Measurements from ENCODE around the gene HLA-A.
A peak's percentile ranks its signal among the peaks of the same experiment; 100 is the strongest.
"Not testable (repeated sequence)": the region's sequence is repeated elsewhere in the genome, so short reads cannot be mapped to it uniquely, and the experiment has no call there.

HLA-A gene

DNA sequence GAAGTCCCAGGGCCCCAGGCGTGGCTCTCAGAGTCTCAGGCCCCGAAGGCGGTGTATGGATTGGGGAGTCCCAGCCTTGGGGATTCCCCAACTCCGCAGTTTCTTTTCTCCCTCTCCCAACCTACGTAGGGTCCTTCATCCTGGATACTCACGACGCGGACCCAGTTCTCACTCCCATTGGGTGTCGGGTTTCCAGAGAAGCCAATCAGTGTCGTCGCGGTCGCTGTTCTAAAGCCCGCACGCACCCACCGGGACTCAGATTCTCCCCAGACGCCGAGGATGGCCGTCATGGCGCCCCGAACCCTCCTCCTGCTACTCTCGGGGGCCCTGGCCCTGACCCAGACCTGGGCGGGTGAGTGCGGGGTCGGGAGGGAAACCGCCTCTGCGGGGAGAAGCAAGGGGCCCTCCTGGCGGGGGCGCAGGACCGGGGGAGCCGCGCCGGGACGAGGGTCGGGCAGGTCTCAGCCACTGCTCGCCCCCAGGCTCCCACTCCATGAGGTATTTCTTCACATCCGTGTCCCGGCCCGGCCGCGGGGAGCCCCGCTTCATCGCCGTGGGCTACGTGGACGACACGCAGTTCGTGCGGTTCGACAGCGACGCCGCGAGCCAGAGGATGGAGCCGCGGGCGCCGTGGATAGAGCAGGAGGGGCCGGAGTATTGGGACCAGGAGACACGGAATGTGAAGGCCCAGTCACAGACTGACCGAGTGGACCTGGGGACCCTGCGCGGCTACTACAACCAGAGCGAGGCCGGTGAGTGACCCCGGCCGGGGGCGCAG lies at the start of gene HLA-A:
Gene HLA-A (plus strand): TSS at position 258 of the 778 bp plus-strand sequence. CDS start 22 bp downstream, at position 280.
- FAIRE-seq = peak; percentile 71

DNA sequence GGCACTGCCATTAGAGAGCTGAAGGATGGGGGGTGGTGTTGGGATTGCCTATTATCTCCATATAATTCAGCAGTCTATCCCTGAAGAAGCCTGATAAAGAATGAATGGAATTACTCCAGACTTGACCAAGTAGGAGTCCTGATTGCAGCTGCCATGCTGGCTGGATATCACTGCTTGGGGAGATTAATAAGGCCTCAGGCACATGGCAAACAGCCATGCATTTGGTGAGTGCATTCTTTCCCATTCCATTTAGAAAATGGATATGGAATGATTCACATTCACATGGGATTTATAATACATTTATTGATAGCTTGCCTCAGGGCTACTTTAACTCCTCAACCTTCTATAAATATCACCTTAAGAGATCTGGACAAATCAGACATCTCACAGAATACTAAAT lies 49.6 kb upstream of the HLA-A start:
- no peak for DNase-seq (ENCODE audit: low spot score)
- no peak for FAIRE-seq

More for the DNA sequence above, at the start of gene HLA-A:
- peak; percentile 82 for DNase-seq (ENCODE audit: low spot score)

DNA sequence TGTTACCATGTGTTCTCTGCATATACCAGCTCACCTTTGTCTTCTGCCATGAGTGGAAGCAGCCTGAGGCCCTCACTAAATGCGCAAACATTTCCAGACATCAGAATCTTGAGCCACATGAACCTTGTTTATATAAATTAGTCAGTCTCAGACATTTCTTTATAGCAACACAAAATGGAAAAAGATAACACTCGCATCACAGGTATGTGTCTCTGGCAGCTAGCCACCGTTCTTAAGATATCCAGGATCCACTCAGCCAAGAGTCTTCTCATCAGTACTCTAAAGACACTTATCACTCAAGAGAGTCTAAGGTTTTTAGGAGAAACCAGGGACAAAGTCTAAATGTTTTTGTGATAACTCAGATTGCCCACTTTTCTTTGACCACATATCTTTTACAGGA lies 43.1 kb upstream of the HLA-A start:
- no peak for FAIRE-seq
- DNase-seq (ENCODE audit: low spot score) = no peak

DNA sequence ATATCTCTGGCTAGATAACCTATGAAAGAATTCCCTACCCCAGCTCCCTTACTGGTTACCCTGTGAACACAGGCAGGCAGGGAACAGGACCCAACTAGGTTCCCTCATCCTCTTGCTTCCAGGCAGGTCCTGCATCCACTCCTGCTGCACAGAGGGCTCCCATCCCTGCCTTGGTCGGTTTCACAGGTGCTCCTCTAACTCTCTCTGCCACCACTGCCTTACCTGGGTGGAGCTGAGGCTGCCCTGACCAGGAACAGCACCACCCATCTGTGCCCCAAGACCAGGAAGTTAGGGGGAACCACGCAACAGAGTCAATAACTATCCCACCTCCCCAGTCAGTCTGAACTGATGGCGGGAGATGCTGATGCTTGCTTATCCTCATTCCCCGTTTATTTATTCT lies 37.0 kb upstream of the HLA-A start:
- DNase-seq (ENCODE audit: low spot score) (no peak), FAIRE-seq (no peak)

DNA sequence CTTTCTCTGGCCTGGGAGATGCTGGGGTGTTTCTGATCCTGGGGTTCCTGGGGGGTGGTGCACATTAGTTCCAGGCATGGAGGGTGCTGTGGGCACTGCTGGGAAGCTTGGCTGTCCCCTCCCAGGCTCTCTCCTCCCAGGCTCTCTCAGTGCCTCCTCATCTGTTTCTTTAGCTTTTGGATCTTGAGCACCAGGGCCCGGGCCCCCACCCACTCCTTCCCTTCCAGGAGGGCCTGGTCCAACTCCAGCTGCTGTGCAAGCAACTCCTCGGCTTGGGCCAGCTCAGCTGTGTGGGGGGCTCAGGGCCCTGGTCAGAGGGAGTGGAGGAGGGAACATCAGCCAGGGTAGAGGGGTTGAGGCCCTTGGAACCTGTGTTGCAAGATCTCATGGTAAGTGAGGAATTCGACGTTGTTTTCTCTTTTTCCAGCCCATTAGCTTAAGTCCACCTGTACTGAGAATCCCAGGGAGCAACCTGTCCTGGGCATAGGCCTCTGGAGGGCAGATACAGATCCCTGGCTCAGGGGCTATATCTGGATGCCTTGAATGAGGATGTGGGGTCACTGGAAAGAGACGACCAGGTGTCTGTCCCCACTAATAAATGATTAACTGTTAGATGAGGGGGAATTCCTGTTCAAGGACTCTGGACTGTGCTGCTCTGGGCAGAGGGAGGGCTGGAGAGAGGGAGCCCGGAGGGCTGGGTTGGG lies 34.5 kb upstream of the HLA-A start:
- DNase-seq (ENCODE audit: low spot score) = no peak
- no peak for FAIRE-seq

DNA sequence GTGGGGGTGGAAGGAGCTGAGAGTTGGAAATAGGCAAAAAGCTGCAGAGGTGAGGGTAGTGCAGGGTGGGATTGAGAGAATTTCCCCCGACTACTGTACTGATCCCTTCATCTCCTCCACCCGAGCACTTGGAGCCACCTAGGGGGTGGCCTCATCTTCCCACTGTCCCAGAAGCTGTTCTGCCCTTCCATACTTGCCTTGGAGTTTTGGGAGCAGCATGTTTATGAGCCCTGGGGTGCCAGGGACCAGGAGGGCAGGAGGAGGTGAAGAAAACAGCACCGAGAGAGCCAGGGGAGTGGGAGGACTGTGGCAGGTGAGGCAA lies 34.0 kb upstream of the HLA-A start:
- no peak for FAIRE-seq

DNA sequence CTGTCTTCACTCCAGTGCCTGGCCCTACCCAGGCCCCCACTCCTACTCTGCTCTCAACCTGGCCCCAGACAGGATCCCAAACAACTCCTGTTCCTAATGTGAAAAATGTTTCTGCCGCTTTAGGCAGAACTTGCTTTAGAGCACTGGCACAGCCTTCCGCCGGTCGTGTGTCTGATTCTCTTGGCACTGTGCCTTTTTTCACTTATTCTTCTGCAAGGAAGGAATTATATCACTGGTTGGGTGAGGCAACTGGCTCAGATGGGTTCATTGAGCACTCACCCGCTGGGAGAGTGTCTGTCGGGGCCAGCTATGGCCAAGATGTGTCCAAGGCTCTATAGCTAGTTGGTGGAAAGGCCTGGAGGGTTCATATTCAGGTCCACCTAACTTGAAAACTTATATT lies 33.6 kb upstream of the HLA-A start:
- FAIRE-seq (no peak), DNase-seq (ENCODE audit: low spot score) (no peak)

More for the DNA sequence above, 34.0 kb upstream of the HLA-A start:
- no peak for DNase-seq (ENCODE audit: low spot score)

DNA sequence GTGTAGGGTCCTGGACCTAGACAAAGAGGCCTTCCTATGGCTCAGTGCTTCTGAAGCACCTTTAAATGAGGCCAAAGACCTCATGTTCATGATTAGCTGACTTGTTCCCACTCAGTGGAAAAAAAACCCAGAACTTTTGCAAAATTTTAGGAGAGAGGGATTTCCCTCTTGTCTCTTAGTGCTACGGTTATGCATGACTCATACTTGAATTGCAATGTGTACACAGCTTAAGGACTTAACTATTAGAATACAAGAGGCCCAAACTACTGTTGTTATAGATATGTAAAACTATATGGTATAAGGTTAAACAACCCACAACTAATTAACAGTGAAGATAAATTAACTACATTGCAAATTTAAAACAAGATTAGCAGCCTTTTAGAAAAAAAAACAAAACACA lies 32.3 kb upstream of the HLA-A start:
- no peak for FAIRE-seq
- DNase-seq (ENCODE audit: low spot score) = no peak

DNA sequence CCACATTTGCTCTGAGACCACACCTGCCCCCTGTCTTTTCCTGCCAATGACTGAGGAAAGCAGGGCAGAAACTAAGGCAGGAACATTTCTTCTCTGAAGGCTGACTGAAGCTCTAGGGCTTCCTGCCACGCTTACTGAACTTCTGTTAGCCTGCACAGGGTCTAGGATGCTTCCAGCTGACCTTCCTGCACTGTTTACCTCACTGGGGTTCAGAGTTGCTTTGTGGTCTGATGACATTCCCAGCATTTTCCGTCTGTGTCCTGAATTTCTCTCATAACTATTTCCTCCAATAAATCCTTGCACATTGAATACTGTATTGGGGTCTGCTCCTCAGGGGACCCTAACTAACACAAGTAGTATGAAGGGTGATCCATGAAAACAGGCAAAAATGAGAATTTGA lies 29.5 kb upstream of the HLA-A start:
- FAIRE-seq (no peak), DNase-seq (ENCODE audit: low spot score) (no peak)

DNA sequence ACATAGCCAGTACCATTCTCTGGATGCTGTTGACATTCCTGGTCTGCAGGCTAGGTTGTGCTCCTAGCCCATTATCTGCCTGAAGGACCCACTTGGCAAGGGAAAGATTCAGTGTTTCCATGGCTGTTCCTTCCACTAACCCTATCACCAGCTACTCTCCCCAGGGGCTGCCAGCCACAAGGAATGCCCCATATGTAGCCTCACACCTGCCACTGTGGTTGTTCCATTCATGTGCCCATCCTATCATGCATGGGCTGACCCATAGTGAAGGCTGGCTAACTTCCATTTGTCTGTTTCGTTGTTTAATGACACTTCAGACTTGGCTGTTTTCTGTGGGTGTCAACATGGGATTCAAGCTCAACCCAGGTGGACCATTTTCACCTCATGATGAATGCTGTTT lies 25.6 kb upstream of the HLA-A start:
- DNase-seq (ENCODE audit: low spot score) (no peak), FAIRE-seq (no peak)

DNA sequence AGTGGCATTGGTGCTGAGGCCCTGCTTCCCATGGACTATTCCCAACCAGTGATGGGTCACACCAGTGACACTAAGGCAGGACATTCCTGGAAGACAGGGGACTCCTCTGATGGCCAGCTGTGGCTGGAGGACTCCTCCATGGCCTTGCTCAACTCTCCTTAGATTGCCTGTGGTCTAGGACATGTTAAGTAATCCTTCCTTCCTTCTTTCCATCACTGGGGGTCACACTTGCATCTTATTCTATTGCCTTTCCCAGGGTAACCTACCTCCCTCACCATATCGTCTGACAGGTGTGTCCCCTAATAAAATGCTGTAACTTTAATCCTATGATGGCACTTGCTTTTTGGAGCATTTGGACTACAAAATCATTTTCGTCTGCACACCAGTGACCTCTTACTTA lies 24.5 kb upstream of the HLA-A start:
- no peak for FAIRE-seq
- DNase-seq (ENCODE audit: low spot score) = no peak

DNA sequence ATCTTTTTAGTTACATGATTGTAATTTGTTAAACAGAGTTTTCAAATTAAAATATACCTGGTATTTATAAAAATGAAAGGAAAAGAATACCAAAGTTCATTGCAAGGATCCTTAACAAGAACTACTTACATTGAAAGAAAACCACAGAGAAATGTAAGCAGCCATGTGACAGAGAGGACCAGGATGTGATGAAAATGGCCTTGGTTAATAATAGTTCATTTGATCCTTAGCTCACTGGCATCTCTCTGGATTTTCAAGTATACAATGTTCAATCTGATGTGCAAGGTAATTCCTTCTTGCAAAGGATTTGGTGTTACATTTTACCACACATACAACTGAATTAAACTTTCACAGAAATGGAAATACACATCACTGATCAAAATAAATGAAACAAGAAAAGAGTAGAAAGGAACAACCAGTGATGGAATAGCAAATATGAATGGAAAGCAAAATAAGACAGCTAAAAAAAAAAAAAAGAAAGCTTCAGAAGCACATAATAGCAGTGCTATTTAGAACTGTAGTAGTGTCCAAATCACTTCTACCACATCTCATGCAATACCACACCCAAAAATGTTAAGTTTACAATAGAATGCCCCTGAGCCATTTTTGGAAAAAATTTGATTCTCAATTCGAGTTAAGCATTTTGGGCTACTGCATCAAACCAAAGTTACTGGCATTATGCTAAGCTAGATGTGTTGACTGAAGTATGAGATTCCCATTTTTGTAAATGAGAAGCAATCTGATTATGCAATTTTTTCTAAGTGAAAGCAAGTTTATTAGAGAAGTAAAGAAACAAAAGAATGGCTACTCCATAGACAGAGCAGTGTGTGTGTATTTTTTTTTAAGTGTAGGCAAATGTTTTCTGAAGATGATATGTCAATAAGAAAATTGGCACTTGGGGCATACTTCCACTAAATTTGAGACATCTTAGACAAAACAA lies 22.6 kb upstream of the HLA-A start:
- DNase-seq (ENCODE audit: low spot score) (no peak), FAIRE-seq (no peak)

DNA sequence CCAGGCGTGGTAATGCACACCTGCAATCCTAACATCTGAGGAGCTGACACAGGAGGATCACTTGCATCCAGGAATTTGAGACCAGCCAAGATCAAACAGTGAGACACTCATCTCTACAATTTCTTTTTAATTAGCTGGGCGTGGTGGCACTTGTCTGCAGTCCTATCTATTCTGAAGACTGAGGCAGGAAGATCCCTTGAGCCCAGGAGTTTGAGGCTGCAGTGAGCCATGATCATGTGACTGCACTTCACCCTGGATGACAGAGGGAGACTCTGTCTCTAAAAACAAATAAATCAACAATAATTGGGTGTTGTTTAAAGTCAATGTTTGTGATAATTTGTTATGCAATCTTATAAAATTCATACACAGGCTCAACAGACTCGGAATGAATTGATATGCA lies 18.0 kb upstream of the HLA-A start:
- no peak for DNase-seq (ENCODE audit: low spot score)

DNA sequence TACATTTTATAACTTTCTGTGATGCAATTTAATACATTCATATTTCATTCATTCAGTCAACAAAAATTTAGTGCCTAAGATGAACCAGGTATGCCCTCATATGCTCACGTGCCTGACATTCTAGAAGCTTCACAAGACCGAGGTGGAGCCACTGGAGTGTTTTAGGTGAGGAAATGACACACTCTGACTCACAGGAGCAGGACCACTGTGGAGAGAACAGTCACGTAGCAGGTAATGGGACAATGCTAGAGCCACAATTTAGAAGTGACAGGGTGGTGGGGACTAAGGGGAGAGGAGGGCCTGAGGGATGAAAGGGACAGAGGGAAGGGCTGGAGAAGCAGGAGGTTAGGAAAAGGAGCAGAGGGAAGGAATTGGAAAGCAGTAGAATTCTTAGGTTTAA lies 17.6 kb upstream of the HLA-A start:
- DNase-seq (ENCODE audit: low spot score) (peak; percentile 49), FAIRE-seq (peak; percentile 16)

More for the DNA sequence above, 18.0 kb upstream of the HLA-A start:
- FAIRE-seq = no peak

DNA sequence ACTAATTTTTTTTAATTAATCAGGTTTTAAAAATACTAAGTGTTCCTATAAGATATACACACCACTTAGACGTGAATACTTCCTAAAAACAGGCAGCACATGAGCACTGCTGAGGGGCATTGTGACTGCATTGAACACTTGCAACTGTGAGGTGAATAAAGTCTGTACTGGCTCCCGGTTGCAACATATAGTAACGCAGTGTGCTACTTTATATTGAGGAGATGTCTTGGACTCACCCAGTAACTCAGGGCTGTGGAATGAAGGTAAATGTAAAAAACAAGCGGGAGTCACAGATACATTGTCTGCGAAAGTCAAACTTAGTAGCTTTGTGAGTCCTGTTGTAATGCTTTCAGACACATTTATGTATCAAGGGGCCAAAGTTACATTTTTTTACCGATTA lies 17.0 kb upstream of the HLA-A start:
- FAIRE-seq (no peak), DNase-seq (ENCODE audit: low spot score) (no peak)

DNA sequence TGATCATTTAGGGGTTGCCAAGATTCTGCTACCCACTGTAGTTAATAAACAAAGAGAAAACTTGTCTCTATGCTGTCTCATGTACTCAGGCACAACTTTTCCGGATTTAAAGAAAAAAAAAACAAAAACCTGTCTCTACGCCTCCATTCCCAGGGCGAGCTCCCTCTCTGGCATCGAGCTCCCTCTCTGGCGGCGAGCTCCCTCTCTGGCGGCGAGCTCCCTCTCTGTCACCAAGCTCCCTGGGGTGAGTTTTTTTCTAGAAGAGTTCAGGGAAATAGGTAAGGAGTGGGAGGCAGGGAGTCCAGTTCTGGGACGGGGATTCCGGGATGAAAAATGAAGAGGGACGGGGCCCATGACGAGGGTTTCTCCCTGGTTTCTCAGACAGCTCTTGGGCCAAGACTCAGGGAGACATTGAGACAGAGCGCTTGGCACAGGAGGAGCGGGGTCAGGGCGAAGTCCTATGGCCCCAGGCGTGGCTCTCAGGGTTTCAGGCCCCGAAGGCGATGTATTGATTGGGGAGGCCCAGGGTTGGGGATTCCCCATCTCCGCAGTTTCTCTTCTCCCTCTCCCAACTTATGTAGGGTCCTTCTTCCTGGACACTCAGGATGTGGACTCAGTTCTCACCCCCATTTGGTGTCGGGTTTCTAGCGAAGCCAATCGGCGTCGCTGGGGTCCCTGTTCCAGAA lies 16.5 kb upstream of the HLA-A start:
- no peak for DNase-seq (ENCODE audit: low spot score)
- FAIRE-seq = no peak

DNA sequence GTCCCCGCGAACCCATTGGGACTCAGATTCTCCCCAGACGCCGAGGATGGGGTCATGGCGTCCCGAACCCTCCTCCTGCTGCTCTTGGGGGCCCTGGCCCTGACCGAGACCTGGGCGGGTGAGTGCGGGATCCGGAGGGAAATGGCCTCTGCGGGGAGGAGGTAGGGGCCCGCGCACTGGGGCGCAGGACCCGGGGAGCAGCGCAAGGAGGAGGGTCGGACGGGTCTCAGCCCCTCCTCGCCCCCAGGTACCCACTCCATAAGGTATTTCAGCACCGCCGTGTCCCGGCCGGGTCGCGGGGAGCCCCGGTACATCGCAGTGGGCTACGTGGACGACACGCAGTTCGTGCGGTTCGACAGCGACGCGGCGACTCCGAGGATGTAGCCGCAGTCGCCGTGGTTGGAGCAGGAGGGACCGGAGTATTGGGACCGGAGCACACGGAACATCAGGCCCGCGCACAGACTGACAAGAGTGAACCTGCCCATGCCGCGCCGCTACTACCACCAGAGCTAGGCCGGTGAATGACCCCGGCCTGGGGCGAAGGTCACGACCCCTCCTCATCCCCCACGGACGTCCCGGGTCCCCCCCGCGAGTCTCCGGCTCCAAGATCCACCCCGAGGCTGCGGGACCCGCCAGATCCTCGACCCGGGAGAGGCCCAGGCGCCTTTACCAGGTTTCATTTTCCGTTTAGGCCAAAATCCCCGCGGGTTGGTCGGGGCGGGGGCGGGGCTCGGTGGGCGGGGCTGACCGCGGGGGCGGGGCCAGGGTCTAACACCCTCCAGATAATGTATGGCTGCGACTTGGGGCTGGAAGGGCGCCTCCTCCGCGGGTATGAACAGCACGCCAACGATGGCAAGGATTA lies 15.7 kb upstream of the HLA-A start:
- no peak for FAIRE-seq
- no peak for DNase-seq (ENCODE audit: low spot score)

DNA sequence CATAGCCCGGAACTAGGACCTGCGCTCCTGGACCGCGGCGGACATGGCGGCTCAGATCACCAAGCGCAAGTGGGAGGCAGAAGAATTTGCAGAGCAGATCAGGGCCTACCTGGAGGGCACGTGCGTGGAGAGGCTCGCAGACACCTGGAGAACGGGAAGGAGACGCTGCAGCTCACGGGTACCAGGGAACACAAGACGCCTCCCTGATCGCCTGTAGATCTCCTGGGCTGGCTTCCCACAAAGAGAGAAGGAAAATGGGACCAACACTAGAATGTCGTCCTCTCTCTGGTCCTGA lies 15.1 kb upstream of the HLA-A start:
- DNase-seq (ENCODE audit: low spot score) (no peak), FAIRE-seq (no peak)

DNA sequence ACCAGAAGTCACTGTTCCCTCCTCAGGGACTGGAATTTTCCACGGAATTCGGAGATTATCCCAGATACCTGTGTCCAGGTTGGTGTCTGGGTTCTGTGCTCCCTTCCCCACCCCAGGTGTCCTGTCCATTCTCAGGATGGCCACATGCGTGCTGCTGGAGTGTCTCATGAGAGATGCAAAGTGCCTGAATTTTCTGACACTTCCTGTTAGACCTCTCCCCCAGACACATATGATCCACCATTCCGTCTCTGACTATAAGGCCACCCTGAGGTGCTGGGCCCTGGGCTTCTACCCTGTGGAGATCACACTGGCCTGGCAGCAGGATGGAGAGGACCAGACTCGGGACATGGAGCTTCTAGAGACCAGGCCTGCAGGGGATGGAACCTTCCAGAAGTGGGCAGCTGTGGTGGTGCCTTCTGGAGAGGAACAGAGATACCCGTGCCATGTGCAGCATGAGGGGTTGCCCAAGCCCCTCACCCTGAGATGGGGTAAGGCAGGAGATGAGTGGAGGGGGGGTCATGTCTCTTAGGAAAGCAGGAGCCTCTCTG lies 14.4 kb upstream of the HLA-A start:
- FAIRE-seq = no peak
- no peak for DNase-seq (ENCODE audit: low spot score)

DNA sequence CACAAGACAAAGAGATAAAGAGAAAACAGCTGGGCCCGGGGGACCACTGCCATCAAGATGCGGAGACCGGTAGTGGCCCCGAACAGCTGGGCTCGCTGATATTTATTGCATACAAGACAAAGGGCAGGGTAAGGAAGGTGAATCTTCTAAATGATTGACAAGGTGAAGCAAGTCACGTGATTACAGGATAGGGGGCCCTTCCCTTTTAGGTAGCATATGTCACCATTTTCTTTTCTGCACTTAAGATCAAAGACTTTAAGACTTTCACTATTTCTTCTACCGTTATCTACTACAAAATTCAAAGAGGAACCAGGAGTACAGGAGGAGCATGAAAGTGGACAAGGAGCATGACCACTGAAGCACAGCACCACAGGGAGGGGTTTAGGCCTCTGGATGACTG lies 12.3 kb upstream of the HLA-A start:
- DNase-seq (ENCODE audit: low spot score); FAIRE-seq: not testable (repeated sequence)
